AG08395 (cell line): ENCODE data around the gene RMC1.
"Not testable (repeated sequence)": the region's sequence is repeated elsewhere in the genome, so short reads cannot be mapped to it uniquely, and the experiment has no call there.

ENCODE experiments used
- DNase-seq: peaks from one replicate; pipeline ENCODE4 v3.0.0; 2012; ENCODE audit warnings: mixed read lengths, low spot score

Gene RMC1

DNA sequence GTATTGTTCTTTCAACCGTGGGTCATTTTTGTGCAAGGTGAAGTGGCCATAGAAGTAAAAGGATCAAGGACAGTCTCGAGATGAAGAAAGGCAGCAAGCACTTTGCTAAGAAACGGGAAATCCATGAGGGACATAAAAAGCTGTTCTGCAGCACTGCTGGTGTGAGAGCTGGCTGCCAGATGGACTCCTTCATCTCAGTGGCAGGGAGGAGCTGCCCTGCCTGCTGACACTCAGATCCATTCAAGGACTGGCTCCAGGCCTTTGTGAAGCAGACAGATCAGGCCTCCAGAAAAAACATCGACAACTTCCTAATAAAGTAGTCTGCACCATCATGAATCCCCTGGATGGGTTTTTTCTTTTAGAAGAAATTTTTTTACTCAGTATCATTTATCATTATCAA lies 29.5 kb downstream of the RMC1 start:
- no peak for DNase-seq

- DNase-seq = no peak
These were observed 31.0 kb downstream of the RMC1 start for GRCh38 chr18:23534276-23534675.

DNA sequence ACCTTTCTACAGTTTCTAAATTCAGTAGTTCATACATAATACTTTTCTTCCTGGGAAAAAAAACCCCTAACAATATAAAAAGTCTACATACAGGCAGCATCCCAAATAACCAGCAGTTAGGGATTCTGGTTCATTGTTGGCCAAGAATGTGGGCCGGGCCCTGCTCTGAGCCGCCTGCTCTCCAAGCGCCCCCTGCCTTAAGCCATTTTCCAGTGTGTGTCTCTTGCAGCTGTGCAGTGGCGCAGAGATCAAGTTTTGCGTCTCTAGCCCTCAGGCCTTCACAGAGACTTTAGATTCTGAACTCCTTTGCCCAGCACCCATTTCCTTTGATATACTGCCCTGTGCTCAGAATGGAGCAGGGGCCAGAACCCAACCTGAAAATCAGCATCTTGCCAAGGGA lies 32.9 kb downstream of the RMC1 start:
- no peak for DNase-seq

DNA sequence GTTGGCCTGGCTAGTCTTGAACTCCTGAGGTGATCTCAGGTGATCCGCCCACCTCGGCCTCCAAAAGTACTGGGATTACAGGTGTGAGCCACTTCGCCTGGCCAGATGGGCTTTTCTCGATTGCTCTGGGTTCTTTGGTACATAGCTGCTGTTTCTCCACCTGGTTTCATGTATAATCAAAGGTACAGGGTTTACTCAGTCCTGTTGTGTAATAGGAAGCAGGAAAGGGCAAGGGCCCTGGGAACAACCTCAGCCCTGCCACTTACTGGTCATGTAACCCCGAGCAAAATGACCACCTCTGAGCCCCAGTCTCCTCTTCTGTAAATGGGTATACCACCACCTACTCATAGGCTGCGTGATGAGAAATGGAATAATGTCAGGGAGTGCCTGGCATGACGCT lies 34.0 kb downstream of the RMC1 start:
- no peak for DNase-seq

- DNase-seq = no peak
These were observed 34.7 kb downstream of the RMC1 start for GRCh38 chr18:23538001-23538400.

GRCh38 chr18:23538870-23539269 lies 35.6 kb downstream of the RMC1 start:
- no peak for DNase-seq

DNA sequence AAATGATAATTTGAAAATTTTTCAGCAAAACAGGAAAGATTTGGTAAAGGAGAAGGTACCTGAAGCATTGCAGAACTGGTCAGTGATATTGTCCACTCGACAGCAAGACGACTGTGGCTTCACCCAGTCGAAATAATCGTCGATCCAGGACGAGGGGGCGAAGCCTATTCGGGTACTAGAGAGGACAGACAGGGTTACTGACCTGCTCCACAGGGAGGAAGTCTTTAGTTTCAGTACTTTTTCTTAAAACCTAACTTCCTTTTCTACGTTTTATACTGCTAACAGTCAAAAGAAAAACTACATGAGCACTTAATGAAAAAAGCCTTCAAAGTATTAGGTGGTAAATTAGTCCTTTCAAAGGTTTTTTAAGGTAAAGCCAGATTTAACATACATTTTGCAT lies 36.0 kb downstream of the RMC1 start:
- no peak for DNase-seq

- DNase-seq = no peak
These were observed 36.7 kb downstream of the RMC1 start for GRCh38 chr18:23539911-23540525.

DNA sequence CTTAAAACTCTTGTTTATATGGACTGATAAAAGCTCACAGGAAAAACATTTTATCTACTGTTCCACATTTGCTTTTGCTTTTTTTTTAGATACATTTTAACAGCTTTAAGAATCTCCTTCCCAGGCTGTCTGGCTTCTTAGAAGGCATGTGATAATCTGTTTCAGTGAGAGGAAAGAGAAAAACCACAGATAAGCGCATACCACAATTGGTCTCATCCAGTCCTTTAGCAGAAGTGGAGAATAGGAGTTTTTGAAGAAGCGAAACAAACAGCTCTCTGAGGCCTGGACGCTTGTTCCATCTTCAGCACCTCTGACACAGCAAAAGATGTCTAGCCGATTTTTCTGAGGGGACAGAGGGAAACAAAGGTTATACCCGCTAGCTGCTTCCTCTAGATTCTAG lies 37.6 kb downstream of the RMC1 start:
- DNase-seq = no peak

- DNase-seq = no peak
These were observed 38.2 kb downstream of the RMC1 start for GRCh38 chr18:23541349-23542093.

GRCh38 chr18:23542461-23542860 lies 39.1 kb downstream of the RMC1 start:
- DNase-seq = no peak

DNA sequence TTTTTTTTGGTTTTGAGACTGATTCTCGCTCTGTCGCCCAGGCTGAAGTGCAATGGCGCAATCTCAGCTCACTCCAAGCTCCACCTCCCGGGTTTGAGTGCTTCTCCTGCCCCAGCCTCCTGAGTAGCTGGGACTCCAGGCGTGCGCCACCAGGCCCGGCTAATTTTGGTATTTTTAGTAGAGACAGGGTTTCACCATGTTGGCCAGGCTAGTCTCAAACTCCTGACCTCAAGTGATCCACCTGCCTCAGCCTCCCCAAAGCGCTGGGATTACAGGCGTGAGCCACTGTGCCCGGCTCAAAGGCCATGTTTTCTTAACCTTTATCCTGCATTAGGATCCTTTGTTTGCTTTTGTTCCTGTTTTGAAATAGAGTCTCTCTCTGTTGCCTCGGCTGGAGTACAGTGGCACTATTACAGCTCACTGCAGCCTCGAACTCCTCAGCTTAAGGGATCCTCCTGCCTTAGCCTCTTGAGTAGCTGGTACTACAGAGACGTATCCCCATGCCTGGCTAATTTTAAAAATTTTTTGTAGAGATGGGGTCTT lies 42.0 kb downstream of the RMC1 start:
- no peak for DNase-seq

- DNase-seq = no peak
These were observed 44.0 kb downstream of the RMC1 start for GRCh38 chr18:23547306-23547705.

DNA sequence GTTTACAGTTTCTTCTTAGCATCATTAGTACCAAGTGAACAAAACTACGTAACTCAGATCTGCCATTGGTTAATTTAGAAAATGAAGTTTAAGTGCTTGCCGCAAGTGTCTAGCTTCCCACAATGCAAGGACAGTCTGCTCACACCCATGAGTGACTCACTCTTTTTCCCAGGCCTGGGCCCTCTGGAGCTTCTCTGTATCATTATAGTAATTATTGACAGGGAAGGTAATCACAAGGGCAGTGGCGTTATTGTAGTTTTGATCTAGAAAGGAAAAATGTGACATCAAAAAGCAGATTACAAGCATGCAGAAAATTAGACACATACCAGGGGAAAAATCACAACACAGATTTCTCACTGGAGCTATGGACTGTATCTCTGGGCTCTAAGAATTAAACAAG lies 44.5 kb downstream of the RMC1 start:
- peak; percentile 69 for DNase-seq

- no peak for DNase-seq
These were observed 45.0 kb downstream of the RMC1 start for GRCh38 chr18:23548275-23548674.

DNA sequence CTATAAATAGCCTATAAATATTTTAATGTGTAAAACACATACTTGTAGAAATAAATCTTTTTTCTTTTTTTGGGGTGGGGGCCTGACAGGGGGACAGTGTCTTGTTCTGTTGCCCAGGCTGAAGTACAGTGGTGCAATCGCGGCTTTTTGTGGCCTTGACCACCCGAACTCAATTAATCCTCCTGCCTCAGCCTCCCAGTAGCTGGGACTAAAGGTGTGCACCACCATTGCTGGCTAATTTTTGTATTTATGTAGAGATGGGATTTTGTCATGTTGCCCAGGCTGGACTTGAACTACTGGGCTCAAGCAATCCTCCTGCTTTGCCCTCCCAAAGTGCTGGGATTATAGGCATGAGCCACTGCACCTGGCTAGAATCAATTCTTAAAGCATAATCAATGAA lies 45.4 kb downstream of the RMC1 start:
- no peak for DNase-seq

- DNase-seq = no peak
These were observed 47.6 kb downstream of the RMC1 start for GRCh38 chr18:23550898-23551297.

GRCh38 chr18:23551978-23552377 lies 48.7 kb downstream of the RMC1 start:
- DNase-seq = no peak

GRCh38 chr18:23552505-23552904 lies 49.2 kb downstream of the RMC1 start:
- DNase-seq = no peak

- DNase-seq = no peak
These were observed 50.6 kb downstream of the RMC1 start for GRCh38 chr18:23553887-23554286.

DNA sequence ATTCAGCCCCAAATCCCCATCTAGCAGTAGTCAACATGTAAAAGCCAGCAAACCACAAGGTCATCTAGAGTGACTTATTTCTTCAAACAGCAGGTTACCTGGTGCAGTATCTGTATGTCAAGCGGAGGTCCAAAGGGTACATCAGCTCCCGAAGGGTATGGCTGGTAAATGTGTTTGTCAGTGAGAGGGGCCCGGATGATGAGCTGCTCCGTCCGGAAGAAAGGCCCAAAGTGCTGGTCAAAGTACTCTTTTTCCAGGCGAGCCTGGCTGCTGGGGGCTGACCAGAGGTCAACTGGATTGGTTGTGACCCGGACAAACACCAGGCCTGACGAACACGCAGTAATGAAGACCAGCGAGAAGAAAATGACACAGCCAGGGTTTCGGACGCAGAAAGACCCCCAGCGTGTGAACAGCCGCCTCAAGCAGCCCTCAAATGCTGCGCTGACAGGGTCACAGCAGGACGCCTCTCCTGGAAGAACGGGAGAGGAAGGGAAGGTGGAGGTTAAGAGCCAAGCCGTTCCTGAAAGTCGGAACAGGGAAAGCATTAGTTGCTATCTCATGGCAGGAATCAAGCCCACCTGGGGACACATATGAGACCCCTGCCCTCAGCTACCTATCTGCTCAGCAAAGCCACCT lies 53.0 kb downstream of the RMC1 start:
- no peak for DNase-seq

DNA sequence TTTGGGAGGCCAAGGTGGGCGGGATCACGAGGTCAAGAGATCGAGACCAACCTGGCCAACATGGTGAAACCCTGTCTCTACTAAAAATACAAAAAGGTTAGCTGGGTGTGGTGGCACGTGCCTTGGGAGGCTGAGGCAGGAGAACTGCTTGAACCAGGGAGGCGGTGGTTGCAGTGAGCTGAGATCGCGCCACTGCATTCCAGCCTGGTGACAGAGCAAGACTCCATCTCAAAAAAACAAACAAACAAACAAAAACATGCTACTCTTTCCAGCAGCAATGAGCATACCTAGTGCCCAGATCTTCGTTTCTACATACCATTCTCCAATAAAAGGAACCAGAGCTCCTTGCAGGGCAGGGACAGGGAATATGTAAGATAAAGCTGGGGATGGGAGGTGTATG lies 54.2 kb downstream of the RMC1 start:
- not testable (repeated sequence) for DNase-seq

GRCh38 chr18:23560186-23560585 lies 56.9 kb downstream of the RMC1 start:
- no peak for DNase-seq
